Measurements from ENCODE around the gene PWWP2A.

Gene PWWP2A

DNA sequence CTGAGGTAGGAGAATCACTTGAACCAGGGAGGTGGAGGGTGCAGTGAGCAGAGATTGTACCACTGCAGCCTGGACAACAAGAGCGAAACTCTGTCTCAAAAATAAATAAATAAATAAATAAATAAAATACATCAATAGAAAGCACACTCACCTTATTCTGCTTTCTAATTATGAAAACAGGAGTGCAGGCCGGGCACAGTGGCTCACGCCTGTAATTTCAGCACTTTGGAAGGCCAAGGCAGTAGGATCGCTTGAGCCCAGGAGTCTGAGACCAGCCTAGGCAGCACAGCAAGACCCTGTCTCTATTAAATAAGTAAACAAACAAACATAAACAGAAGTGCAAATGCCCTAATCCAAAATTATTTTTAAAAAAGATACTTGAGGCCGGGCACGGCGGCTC is 2.3 kb downstream of the PWWP2A start:
- Histone ChIP-seq H2AFZ (ENCODE audit: low read depth, low read length) (no peak overlapping the region), H3K36me3 (ENCODE audit: insufficient read depth, low read length) (peaks cover 54% of the 10 kb centered on the region), H3K4me1 (ENCODE audit: insufficient read depth, low read length) (peaks cover 22% of the 10 kb centered on the region), H3K27ac (ENCODE audit: low read length) (no peak overlapping the region), H4K20me1 (ENCODE audit: insufficient read depth, low read length) (peaks cover 9% of the 10 kb centered on the region; the same call in 1 of the 2 replicates), H3K27me3 (ENCODE audit: insufficient read depth, low read length, poor library complexity) (no peaks in the 10 kb centered on the region), H3K9ac (ENCODE audit: low read depth, low read length) (no peak overlapping the region), H3K79me2 (ENCODE audit: insufficient read depth, low read length) (peaks cover 65% of the 10 kb centered on the region), H3K4me2 (ENCODE audit: insufficient read depth, low read length) (peak overlapping the region; percentile 98; the same call in 1 of the 2 replicates), H3K9me3 (ENCODE audit: insufficient read depth, low read length, severe bottlenecking) (no peaks in the 10 kb centered on the region), H3K4me3 (ENCODE audit: low read depth in 1 of 2, low read length in 2 of 2) (no peak overlapping the region)
- no peak for TF ChIP-seq EZH2 (IDR thresholded peaks at IDR 0.05; ENCODE audit: borderline replicate concordance, low read depth, low read length, severe bottlenecking)
- TF ChIP-seq, protein P1, sequence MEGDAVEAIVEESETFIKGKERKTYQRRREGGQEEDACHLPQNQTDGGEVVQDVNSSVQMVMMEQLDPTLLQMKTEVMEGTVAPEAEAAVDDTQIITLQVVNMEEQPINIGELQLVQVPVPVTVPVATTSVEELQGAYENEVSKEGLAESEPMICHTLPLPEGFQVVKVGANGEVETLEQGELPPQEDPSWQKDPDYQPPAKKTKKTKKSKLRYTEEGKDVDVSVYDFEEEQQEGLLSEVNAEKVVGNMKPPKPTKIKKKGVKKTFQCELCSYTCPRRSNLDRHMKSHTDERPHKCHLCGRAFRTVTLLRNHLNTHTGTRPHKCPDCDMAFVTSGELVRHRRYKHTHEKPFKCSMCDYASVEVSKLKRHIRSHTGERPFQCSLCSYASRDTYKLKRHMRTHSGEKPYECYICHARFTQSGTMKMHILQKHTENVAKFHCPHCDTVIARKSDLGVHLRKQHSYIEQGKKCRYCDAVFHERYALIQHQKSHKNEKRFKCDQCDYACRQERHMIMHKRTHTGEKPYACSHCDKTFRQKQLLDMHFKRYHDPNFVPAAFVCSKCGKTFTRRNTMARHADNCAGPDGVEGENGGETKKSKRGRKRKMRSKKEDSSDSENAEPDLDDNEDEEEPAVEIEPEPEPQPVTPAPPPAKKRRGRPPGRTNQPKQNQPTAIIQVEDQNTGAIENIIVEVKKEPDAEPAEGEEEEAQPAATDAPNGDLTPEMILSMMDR (IDR thresholded peaks at IDR 0.05; ENCODE audit: borderline replicate concordance, extremely low read depth, low read length, poor library complexity, severe bottlenecking) = no peak
- no peak for ATAC-seq (ENCODE audit: insufficient read depth, low read depth)
- DNase-seq = no peak

DNA sequence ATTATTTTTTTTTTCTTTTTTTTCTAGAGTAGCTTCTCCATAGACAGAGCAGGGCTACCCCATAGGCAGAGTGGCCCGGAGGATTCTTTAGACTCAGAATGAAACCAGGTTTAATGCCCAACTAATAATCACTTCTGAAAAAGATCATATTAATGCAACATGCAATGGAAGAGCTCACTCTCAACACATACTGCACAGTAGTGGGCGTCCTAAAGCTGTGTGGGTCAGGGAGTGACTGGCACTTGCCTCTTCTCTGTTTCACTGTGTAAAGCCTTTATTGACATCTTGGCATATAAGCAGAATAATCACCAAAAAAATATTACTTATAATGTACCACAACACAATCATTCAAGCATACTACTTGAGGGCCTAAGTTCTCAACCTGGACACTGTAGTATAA is 11.1 kb downstream of the PWWP2A start:
- Histone ChIP-seq H3K4me2 (ENCODE audit: insufficient read depth, low read length) (no peak overlapping the region), H2AFZ (ENCODE audit: low read depth, low read length) (no peak overlapping the region), H3K27me3 (ENCODE audit: insufficient read depth, low read length, poor library complexity) (no peaks in the 10 kb centered on the region), H4K20me1 (ENCODE audit: insufficient read depth, low read length) (no peaks in the 10 kb centered on the region; the same call in 1 of the 2 replicates), H3K9me3 (ENCODE audit: insufficient read depth, low read length, severe bottlenecking) (no peaks in the 10 kb centered on the region), H3K36me3 (ENCODE audit: insufficient read depth, low read length) (peaks cover 41% of the 10 kb centered on the region), H3K4me3 (ENCODE audit: low read depth in 1 of 2, low read length in 2 of 2) (no peak overlapping the region), H3K4me1 (ENCODE audit: insufficient read depth, low read length) (no peaks in the 10 kb centered on the region), H3K27ac (ENCODE audit: low read length) (no peak overlapping the region), H3K9ac (ENCODE audit: low read depth, low read length) (no peak overlapping the region), H3K79me2 (ENCODE audit: insufficient read depth, low read length) (peaks cover 59% of the 10 kb centered on the region)
- DNase-seq (no peak), ATAC-seq (ENCODE audit: insufficient read depth, low read depth) (no peak)
- TF ChIP-seq, protein P1 (IDR thresholded peaks at IDR 0.05; ENCODE audit: borderline replicate concordance, extremely low read depth, low read length, poor library complexity, severe bottlenecking) = no peak
- no peak for TF ChIP-seq EZH2 (IDR thresholded peaks at IDR 0.05; ENCODE audit: borderline replicate concordance, low read depth, low read length, severe bottlenecking)

DNA sequence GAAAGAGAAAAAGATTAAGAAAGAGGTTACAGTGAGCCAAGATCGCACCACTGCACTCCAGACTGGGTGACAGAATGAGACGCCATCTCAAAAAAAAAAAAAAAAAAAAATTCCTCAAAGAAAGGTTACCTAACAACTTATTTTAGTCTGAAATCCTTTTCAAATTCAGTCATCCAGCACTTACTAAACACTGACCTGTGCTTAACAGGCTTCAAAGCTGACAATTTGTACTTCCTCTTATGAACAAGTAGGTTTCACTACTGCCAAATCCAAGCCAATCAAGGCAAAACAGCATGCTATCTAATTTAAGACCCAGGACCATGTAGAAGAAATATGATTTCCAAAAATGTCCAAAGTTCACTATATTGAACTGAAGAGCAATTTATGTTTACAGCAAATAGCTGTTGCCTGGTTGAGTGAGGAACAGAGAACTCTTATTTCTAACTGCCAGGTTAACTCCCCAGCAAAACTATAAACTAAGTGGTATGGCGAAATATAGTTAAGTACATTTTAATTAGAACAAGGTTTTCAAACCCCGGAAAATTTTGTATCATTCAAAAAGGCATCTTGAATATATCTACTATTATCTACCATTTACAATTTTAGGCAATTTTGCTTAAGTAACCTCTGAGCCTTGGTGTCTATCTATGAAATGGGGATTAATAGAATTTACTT is 13.4 kb downstream of the PWWP2A start:
- H3K27me3 ChIP-seq (ENCODE audit: insufficient read depth, low read length, poor library complexity) = no peaks in the 10 kb centered on the region
- H2AFZ ChIP-seq (ENCODE audit: low read depth, low read length) = no peak overlapping the region
- TF ChIP-seq, protein P1 (IDR thresholded peaks at IDR 0.05; ENCODE audit: borderline replicate concordance, extremely low read depth, low read length, poor library complexity, severe bottlenecking) = no peak
- TF ChIP-seq EZH2 (IDR thresholded peaks at IDR 0.05; ENCODE audit: borderline replicate concordance, low read depth, low read length, severe bottlenecking) = no peak
- DNase-seq (no peak), ATAC-seq (ENCODE audit: insufficient read depth, low read depth) (no peak)
- H3K4me3 ChIP-seq (ENCODE audit: low read depth in 1 of 2, low read length in 2 of 2) = no peak overlapping the region
- no peak overlapping the region for H3K4me2 ChIP-seq (ENCODE audit: insufficient read depth, low read length)
- H3K27ac ChIP-seq (ENCODE audit: low read length) = no peak overlapping the region
- no peaks in the 10 kb centered on the region for H3K4me1 ChIP-seq (ENCODE audit: insufficient read depth, low read length)
- peaks cover 36% of the 10 kb centered on the region; the same call in 1 of the 2 replicates for H3K36me3 ChIP-seq (ENCODE audit: insufficient read depth, low read length)
- peaks cover 51% of the 10 kb centered on the region for H3K79me2 ChIP-seq (ENCODE audit: insufficient read depth, low read length)
- no peaks in the 10 kb centered on the region; the same call in 1 of the 2 replicates for H4K20me1 ChIP-seq (ENCODE audit: insufficient read depth, low read length)
- H3K9ac ChIP-seq (ENCODE audit: low read depth, low read length) = no peak overlapping the region
- no peaks in the 10 kb centered on the region for H3K9me3 ChIP-seq (ENCODE audit: insufficient read depth, low read length, severe bottlenecking)
